Muscle layer of duodenum (tissue), 2 donors: ENCODE results near the gene DENND4C.
"Not testable (repeated sequence)": the region's sequence is repeated elsewhere in the genome, so short reads cannot be mapped to it uniquely, and the experiment has no call there.

ENCODE experiments used
- H3K27ac ChIP-seq: one replicate; pipeline ENCODE4 v1.7.0; 2013; ENCODE audit warnings: mild to moderate bottlenecking, low read length
- H3K27me3 ChIP-seq: one replicate; pipeline ENCODE4 v1.7.0; 2013; ENCODE audit warnings: low read depth, mild to moderate bottlenecking, control low read depth, low read length
- H3K36me3 ChIP-seq, 2 donors: one replicate each; pipeline ENCODE4 v1.7.0; 2013; ENCODE audit warnings: low read length in 2 of 2, control low read depth in 1 of 2, mild to moderate bottlenecking in 1 of 2; ENCODE audit not compliant: insufficient read depth in 2 of 2, control insufficient read depth in 1 of 2
- H3K4me1 ChIP-seq, 2 donors: one replicate each; pipeline ENCODE4 v1.7.0; 2013; ENCODE audit warnings: low read length in 2 of 2, mild to moderate bottlenecking in 2 of 2, control low read depth in 1 of 2, moderate library complexity in 1 of 2; ENCODE audit not compliant: insufficient read depth in 2 of 2, control insufficient read depth in 1 of 2
- H3K4me3 ChIP-seq, 2 donors: one replicate each; pipeline ENCODE4 v1.7.0; 2013; ENCODE audit warnings: low read length in 2 of 2, low read depth in 1 of 2, mild to moderate bottlenecking in 1 of 2
- H3K9me3 ChIP-seq, 2 donors: one replicate each; pipeline ENCODE4 v1.7.0; 2013; ENCODE audit warnings: low read length in 2 of 2, control low read depth in 1 of 2, mild to moderate bottlenecking in 1 of 2; ENCODE audit not compliant: control insufficient read depth in 1 of 2
- donor health status: healthy.

Gene DENND4C

DNA sequence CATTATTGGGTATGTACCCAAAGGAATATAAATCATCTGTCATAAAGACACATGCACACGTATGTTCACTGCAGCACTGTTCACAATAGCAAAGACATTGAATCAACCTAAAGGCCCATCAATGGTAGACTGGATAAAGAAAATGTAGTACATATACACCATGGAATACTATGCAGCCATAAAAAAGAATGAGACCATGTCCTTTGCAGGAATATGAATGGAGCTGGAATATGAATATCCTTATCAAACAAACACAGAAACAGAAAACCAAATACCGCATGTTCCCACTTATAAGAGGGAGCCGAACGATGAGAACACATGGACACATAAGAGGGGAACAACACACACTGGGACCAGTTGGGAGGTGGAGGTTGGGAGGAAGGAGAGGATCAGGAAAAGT, 159.0 kb downstream of the DENND4C start:
- not testable (repeated sequence) for H3K27me3 ChIP-seq, H3K4me3 ChIP-seq

DNA sequence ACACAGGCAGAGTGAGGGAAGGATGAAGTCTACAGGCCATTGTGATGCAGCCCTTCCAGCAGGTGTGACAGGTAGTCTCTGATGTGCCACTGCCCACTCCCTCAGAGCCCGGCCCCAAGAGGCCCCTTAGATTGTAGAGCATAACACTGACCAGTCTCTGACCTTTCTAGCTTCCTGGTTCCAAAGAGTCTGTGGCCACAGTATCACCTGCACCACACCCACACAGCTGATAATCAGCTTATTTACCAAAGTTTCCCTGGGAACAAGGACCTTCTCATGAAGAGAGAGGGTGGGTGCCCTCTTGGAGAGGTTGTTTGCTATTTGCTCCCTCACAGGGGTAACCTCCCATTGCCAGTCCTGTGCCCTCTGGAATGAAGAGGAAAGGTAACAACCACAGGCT, 167.4 kb downstream of the DENND4C start:
- H3K36me3 ChIP-seq: no peaks in the 10 kb centered on the region
- no peak overlapping the region for H3K4me3 ChIP-seq
- no peak overlapping the region for H3K27ac ChIP-seq
- H3K9me3 ChIP-seq: no peaks in the 10 kb centered on the region
- H3K4me1 ChIP-seq: no peaks in the 10 kb centered on the region
- no peaks in the 10 kb centered on the region for H3K27me3 ChIP-seq

More for the DNA sequence above, 159.0 kb downstream of the DENND4C start:
- H3K36me3 ChIP-seq, H3K27ac ChIP-seq, H3K4me1 ChIP-seq, H3K9me3 ChIP-seq: not testable (repeated sequence)

DNA sequence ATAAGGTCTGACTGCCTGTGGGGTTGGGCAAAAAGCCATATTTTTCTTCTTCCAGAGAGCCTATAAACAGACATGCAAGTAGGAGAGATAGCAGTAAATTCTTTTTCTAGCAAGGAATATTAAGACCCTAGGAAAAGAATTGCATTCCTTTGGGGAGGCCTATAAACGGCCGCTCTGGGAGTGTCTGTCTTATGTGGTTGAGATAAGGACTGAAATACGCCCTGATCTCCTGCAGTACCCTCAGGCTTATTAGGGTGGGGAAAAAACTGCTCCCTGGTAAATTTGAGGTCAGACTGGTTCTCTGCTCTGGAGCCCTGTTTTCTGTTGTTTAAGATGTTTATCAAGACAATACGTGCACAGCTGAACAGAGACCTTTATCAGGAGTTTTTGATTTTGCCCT, 172.7 kb downstream of the DENND4C start:
- H3K27ac ChIP-seq, H3K36me3 ChIP-seq, H3K4me3 ChIP-seq, H3K27me3 ChIP-seq, H3K4me1 ChIP-seq, H3K9me3 ChIP-seq: not testable (repeated sequence)

DNA sequence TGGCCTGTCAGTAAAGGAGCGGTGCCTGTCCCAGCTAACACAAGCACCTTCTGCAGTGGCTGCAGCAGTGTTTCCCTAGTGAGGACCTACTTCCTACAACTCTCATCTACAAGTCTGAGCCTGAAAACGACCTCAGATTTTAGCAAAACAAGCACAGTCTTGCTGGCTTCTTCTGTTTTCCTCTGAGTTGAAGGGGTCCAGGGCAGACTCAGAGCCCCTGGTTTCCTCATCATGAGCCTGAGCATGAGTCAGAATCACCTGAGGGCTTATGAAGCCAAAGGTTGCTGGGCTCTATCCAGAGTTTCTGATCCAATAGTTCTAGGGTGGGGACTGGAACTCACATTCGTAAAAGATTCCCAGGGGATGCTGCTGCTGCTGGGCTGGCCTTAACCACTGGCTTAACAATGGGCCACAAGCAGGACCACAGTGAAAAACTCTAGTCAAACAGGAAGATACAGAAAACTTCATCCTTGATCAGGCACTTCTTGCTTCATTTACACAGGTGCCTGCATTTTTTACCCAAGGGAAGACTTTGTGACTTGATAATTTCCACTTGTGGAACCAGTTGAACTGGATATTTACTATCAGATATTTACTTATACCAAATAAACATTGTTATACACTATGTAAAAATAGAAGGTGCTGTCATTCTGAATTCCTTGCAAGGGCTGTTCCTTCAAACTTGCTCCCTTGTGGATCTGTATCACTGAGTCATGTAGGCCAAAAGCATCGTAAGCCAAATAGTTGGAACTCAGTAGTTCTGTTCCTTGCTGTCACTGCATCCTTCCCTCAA, 174.0 kb downstream of the DENND4C start:
- Histone ChIP-seq H3K36me3 (no peaks in the 10 kb centered on the region), H3K4me3 (no peak overlapping the region), H3K4me1 (no peaks in the 10 kb centered on the region), H3K9me3 (peaks cover 0 to 5% of the 10 kb centered on the region in 2 donors), H3K27me3 (no peaks in the 10 kb centered on the region), H3K27ac (no peak overlapping the region)

DNA sequence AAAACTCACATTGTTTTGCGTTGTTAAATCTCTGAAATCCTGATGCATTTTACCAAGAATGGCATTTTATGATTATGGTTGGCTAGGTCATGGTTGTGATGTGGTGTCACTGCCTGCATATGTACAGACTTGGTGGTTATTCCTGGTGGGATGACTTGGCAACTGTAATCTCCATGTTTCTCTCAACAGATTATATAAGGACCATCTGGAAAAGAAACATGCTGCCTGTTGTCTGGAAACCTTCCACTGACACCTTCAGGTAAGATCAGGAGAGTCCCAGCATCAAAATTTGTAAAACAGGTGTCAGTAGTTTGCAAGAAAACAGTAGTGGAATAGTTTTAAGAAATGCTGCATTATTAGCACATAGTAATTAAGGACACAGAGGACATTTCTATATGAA, 175.3 kb downstream of the DENND4C start:
- H3K9me3 ChIP-seq: peaks cover 0 to 5% of the 10 kb centered on the region in 2 donors
- H3K4me3 ChIP-seq: no peak overlapping the region
- no peak overlapping the region for H3K27ac ChIP-seq
- no peaks in the 10 kb centered on the region for H3K27me3 ChIP-seq
- peaks cover 0 to 6% of the 10 kb centered on the region in 2 donors for H3K4me1 ChIP-seq
- H3K36me3 ChIP-seq: no peaks in the 10 kb centered on the region

DNA sequence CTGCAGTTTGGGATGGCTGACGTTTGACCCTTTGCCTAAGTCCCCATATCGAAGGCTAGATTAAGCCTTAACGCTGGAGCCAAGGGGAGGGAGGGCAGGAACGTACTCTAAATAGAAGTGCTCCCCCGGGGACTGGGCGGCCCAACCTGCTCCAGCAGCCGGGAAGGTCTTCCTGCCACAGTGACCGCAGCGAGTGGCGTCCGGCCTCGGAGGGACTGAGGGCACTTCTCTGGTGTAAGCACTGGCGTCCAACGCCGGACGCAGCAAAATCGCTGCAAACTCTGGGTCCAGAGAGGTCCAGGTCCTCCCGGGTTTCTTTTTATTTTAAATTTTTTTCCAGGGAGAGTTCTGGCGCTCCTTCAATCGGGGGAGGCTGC, 177.8 kb downstream of the DENND4C start:
- H3K9me3 ChIP-seq: peaks cover 0 to 5% of the 10 kb centered on the region in 2 donors
- no peaks in the 10 kb centered on the region for H3K36me3 ChIP-seq
- H3K27ac ChIP-seq: peak overlapping the region; percentile 4
- H3K4me3 ChIP-seq: peak overlapping the region; percentile 72 to 91
- H3K4me1 ChIP-seq: peaks cover 0 to 6% of the 10 kb centered on the region in 2 donors
- no peaks in the 10 kb centered on the region for H3K27me3 ChIP-seq

DNA sequence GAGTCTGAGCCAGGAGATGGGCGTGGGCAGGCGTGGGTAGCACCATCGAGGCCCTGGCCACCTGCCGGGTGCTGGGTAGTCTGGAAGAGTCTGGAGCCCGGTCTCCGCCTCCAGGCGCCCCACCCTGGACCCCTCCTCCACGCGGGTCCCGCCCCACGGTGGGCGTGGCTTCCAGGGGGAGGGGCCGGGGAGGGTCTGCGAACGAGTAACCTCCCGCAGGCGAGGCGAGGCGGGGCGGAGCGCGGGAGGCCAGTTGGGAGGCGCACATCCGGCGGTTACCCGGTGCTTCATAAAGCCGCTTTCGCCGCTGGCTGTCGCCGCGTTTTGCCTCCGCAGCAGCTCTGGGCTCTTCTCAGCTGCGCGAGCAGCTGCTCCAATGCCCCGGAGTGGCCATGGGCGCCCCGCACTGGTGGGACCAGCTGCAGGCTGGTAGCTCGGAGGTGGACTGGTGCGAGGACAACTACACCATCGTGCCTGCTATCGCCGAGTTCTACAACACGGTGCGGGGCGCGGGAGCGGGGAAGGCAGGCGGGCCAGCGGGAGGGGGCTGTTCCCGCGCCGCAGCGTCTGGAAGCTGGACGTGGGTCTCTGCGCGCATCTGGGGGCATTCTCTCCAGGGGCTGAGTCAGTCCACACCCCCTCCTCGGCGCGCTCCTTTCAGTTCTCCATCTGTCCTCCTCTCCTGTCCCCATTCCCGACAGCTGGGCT, 178.4 kb downstream of the DENND4C start, which contains the start of gene ACER2:
ACER2 (plus strand) TSS at position 317 of the 708 bp plus-strand sequence; CDS start at position 393, 76 bp downstream.
- H3K27me3 ChIP-seq: no peaks in the 10 kb centered on the region
- peak within 1 kb of the TSS; percentile 72 to 91 for H3K4me3 ChIP-seq
- peaks cover 0 to 2% of the 10 kb centered on the region in 2 donors for H3K9me3 ChIP-seq
- H3K4me1 ChIP-seq: peaks cover 0 to 6% of the 10 kb centered on the region in 2 donors
- H3K36me3 ChIP-seq: no peaks in the 10 kb centered on the region
- H3K27ac ChIP-seq: peak within 1 kb of the TSS; percentile 73

DNA sequence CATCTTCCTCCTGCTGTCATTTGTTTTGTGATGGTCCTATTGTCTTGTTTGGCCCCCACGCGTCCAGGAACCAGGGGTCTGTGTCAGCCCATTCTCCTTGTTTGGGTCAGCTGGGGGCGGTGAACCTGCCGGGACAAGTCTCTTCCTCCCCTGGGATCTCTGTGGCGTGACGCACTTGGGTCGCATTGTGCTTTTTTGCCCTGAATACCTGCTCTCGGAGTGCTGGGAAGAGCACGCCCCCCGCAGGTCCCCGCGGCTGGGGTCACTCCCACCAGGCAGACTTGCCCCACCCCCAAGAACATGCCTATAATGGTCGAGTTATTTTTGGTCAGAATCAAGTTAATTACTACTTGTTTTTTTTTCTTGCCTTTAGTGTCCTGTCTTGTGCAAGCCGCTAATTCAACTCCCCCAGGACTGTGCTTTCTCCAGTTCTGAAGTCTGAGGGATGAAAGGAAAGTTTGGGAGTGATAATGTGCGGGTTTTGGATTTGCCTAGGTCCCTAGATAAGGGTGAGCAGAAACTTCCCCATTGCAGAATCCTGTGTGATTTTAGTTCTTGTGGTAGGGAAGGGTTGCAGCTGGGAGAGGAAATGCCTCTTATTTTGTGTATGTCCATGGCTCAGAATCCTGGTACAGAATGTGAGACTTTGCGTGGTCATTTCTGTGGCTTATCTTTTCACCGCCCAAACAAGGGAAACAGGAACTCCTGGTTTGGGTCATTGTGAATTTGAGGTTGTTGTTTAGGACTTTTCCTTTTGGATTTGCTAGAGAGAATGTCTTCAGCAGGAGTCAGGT, 179.1 kb downstream of the DENND4C start:
- no peaks in the 10 kb centered on the region for H3K36me3 ChIP-seq
- H3K9me3 ChIP-seq: no peaks in the 10 kb centered on the region
- peak overlapping the region; percentile 72 to 91 for H3K4me3 ChIP-seq
- H3K27ac ChIP-seq: peak overlapping the region; percentile 73
- no peaks in the 10 kb centered on the region for H3K27me3 ChIP-seq
- H3K4me1 ChIP-seq: peaks cover 0 to 6% of the 10 kb centered on the region in 2 donors

DNA sequence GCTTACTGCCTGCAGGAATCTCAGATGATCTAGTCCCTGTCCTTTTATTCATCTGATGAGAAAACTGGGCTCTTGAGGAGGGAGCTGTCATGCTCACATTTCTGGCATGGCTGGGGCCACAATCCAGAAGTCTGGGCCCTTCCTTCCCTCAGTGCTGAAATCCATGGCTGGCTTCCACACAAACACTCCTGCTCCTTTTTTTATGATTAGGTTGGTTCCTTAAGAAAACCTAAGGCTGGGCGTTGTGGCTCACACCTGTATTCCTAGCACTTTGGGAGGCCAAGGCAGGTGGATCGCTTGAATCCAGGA, 179.7 kb downstream of the DENND4C start:
- no peaks in the 10 kb centered on the region for H3K27me3 ChIP-seq
- peak overlapping the region; percentile 72 to 91 for H3K4me3 ChIP-seq
- no peaks in the 10 kb centered on the region for H3K36me3 ChIP-seq
- peaks cover 0 to 6% of the 10 kb centered on the region in 2 donors for H3K4me1 ChIP-seq
- no peak overlapping the region for H3K27ac ChIP-seq
- no peaks in the 10 kb centered on the region for H3K9me3 ChIP-seq

DNA sequence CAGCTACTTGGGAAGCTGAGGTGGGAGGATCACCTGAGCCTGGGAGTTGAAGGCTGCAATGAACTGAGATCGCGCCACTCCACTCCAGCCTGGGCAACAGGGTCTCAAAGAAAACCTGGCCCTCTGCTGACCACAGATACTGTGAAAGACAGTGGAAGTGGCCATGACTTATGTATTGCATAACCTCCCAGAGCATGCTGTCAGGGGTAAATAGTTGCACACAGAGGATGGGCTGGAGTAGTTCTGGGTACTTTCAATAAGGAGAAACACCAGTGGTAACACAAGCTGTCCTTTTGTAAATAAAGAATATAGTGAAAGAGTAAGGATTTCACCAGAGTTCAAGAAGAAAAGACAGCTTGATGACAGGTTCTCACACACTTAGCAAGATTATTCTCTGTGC, 180.1 kb downstream of the DENND4C start:
- Histone ChIP-seq H3K4me1 (peaks cover 0 to 6% of the 10 kb centered on the region in 2 donors), H3K27me3 (no peaks in the 10 kb centered on the region), H3K9me3 (no peaks in the 10 kb centered on the region), H3K4me3 (no peak overlapping the region), H3K36me3 (no peaks in the 10 kb centered on the region), H3K27ac (no peak overlapping the region)

DNA sequence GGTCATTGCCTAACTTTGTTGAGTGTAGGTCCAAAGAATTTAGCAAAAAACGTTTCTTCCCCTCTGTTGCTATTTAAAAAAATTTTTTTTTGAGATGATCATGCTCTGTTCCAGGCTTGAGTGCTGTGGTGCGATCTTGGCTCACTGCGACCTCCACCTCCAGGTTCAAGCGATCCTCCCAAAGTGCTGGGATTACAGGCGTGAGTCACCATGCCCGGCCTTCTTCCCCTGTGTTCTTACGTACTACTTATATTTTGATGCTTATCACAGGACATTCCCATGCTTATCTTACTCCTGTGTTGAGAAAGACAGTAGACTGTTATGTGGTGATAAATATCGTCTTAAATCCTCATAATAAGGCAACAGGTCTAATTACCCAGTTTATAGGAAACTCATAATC, 180.8 kb downstream of the DENND4C start:
- H3K9me3 ChIP-seq: no peaks in the 10 kb centered on the region
- H3K4me3 ChIP-seq: no peak overlapping the region
- H3K27me3 ChIP-seq: no peaks in the 10 kb centered on the region
- peaks cover 0 to 6% of the 10 kb centered on the region in 2 donors for H3K4me1 ChIP-seq
- no peak overlapping the region for H3K27ac ChIP-seq
- H3K36me3 ChIP-seq: no peaks in the 10 kb centered on the region
